Neural crest cell (in vitro differentiated cells): Measurements from ENCODE around the gene PPP2R3B. TPM values are rescaled to one million over a fixed set of nuclear protein-coding genes. Genes with fewer than 3 reads are reported as not detected.

Source experiments
- DNase-seq: peaks from one replicate; pipeline ENCODE4 v3.0.0; 2021; ENCODE audit warnings: low read depth, mixed read lengths, low spot score
- H3K27ac Mint-ChIP-seq: one replicate; pipeline ENCODE4 v1.8.0; 2021; ENCODE audit warnings: mild to moderate bottlenecking, mixed read lengths; ENCODE audit not compliant: unreplicated experiment
- H3K27me3 Mint-ChIP-seq: 2 replicates; pipeline ENCODE4 v1.8.0; 2021; ENCODE audit warnings: low read depth, mild to moderate bottlenecking, mixed read lengths
- H3K36me3 Mint-ChIP-seq: 2 replicates; pipeline ENCODE4 v1.8.0; 2021; ENCODE audit warnings: low read depth, mild to moderate bottlenecking, mixed read lengths
- H3K4me1 Mint-ChIP-seq: 2 replicates; pipeline ENCODE4 v1.8.0; 2021; ENCODE audit warnings: mixed read lengths
- H3K4me3 Mint-ChIP-seq: one replicate; pipeline ENCODE4 v1.8.0; 2021; ENCODE audit warnings: mild to moderate bottlenecking, mixed read lengths
- H3K9me3 Mint-ChIP-seq: 2 replicates; pipeline ENCODE4 v1.8.0; 2021; ENCODE audit warnings: mixed read lengths
- CTCF ChIP-seq: fragments of 200-600 bp; sonication (generic); conservative IDR thresholded peaks from 2 replicates; pipeline ENCODE4 v1.5.0; 2021; ENCODE audit warnings: antibody characterized with exemption, mild to moderate bottlenecking
- total RNA-seq: library from RNA; stranded (reverse); gene quantifications from 2 replicates; pipeline ENCODE4 v1.2.1, GENCODE V29; 2021

PPP2R3B gene
- total RNA-seq, 1 donor from 2014 or later: 96.5 TPM

GRCh38 chrX:431492-432111, 44.9 kb upstream of the PPP2R3B start:
- Mint-ChIP-seq H3K27ac (no peak overlapping the region), H3K27me3 (peaks cover 32% of the 10 kb centered on the region), H3K36me3 (peaks cover 5% of the 10 kb centered on the region), H3K4me1 (peaks cover 15% of the 10 kb centered on the region), H3K4me3 (peak overlapping the region; percentile 57), H3K9me3 (peaks cover 3% of the 10 kb centered on the region)
- DNase-seq: no peak
- no peak for TF ChIP-seq CTCF

- DNase-seq: no peak
- no peak for TF ChIP-seq CTCF
- Mint-ChIP-seq H3K9me3 (no peaks in the 10 kb centered on the region), H3K36me3 (peaks cover 2% of the 10 kb centered on the region), H3K27ac (no peak overlapping the region), H3K4me1 (peaks cover 10% of the 10 kb centered on the region), H3K27me3 (peaks cover 27% of the 10 kb centered on the region), H3K4me3 (no peak overlapping the region)
Observed at GRCh38 chrX:431056-431455, 44.3 kb upstream of the PPP2R3B start.

GRCh38 chrX:429266-429825, 42.6 kb upstream of the PPP2R3B start:
- peaks cover 27% of the 10 kb centered on the region for H3K27me3 Mint-ChIP-seq
- no peak for TF ChIP-seq CTCF
- no peak overlapping the region for H3K4me3 Mint-ChIP-seq
- no peak for DNase-seq
- peaks cover 9% of the 10 kb centered on the region for H3K4me1 Mint-ChIP-seq
- H3K36me3 Mint-ChIP-seq: peaks cover 2% of the 10 kb centered on the region
- H3K9me3 Mint-ChIP-seq: no peaks in the 10 kb centered on the region
- no peak overlapping the region for H3K27ac Mint-ChIP-seq

GRCh38 chrX:427812-428725, 41.4 kb upstream of the PPP2R3B start:
- Mint-ChIP-seq H3K27ac (peak overlapping the region; percentile 71), H3K4me3 (peak overlapping the region; percentile 85), H3K27me3 (peaks cover 27% of the 10 kb centered on the region), H3K9me3 (no peaks in the 10 kb centered on the region), H3K4me1 (peaks cover 9% of the 10 kb centered on the region), H3K36me3 (no peaks in the 10 kb centered on the region)
- peak; percentile 65 for DNase-seq
- TF ChIP-seq CTCF: peak; percentile 65

- peaks cover 9% of the 10 kb centered on the region for H3K4me1 Mint-ChIP-seq
- no peaks in the 10 kb centered on the region for H3K9me3 Mint-ChIP-seq
- peaks cover 27% of the 10 kb centered on the region for H3K27me3 Mint-ChIP-seq
- no peak for DNase-seq
- no peak overlapping the region for H3K4me3 Mint-ChIP-seq
- no peak for TF ChIP-seq CTCF
- H3K36me3 Mint-ChIP-seq: no peaks in the 10 kb centered on the region
- H3K27ac Mint-ChIP-seq: no peak overlapping the region
Observed at GRCh38 chrX:426881-427280, 40.2 kb upstream of the PPP2R3B start.
